ENCODE data around the gene ANKRD66. TPM values are rescaled to one million over a fixed set of nuclear protein-coding genes. Genes with fewer than 3 reads are reported as not detected.

The ANKRD66 gene
- total and polyA plus RNA-seq, 4 donors, result not detected

GRCh38 chr6:46790355-46790874, 43.7 kb downstream of the ANKRD66 start:
- no peak overlapping the region for H3K27ac ChIP-seq (ENCODE audit: low read depth in 1 of 2, low read length in 2 of 2)
- DNase-seq (ENCODE audit: low spot score), result no peak
- TF ChIP-seq JUND (IDR thresholded peaks at IDR 0.05) (no peak), SP1 (IDR thresholded peaks at IDR 0.05) (no peak), EGR1 (IDR thresholded peaks at IDR 0.05; ENCODE audit: low read depth in 2 of 2) (no peak)
- H3K27me3 ChIP-seq (ENCODE audit: control insufficient read depth in 4 of 4, insufficient read depth in 4 of 4, low read length in 3 of 4), result no peaks in the 10 kb centered on the region
- no peaks in the 10 kb centered on the region for H3K9me3 ChIP-seq (ENCODE audit: control insufficient read depth in 4 of 4, low read length in 3 of 4)
- no peaks in the 10 kb centered on the region for H3K4me1 ChIP-seq (ENCODE audit: control insufficient read depth in 4 of 4, insufficient read depth in 4 of 4, low read length in 3 of 4)
- H3K4me3 ChIP-seq (ENCODE audit: low read depth in 1 of 3, low read length in 3 of 3), result no peak overlapping the region
- H3K9ac ChIP-seq (ENCODE audit: low read depth in 1 of 2, low read length in 2 of 2), result no peak overlapping the region
- H3K36me3 ChIP-seq (ENCODE audit: control insufficient read depth in 4 of 4, insufficient read depth in 3 of 4, low read depth in 1 of 4, low read length in 3 of 4), result no peaks in the 10 kb centered on the region

DNA sequence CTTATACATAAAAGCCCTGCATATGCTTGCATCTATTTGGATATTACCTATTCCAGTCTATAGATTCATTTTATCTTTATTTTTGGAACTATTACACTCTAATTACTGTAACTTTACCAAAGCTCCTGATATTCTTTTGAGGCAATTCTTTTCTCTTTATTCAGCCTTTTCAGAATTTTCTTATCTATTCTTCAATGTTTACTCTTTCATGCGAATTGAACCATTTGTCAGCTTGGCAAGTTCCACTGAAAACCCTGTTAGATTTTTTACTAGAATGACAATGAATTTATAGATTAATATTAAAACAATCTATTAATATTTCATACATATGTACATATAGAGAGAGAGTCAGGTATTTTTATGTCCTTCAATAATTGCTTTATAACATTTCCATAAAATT, 45.9 kb downstream of the ANKRD66 start:
- TF ChIP-seq HNF4A (conservative IDR thresholded peaks at IDR 0.05) (no peak), TAF1 (conservative IDR thresholded peaks at IDR 0.05) (no peak), NR2F2 (IDR thresholded peaks at IDR 0.05) (no peak), GABPA (IDR thresholded peaks at IDR 0.05 in 1 of 2, conservative IDR thresholded peaks at IDR 0.05 in 1 of 2) (no peak), YY1 (IDR thresholded peaks at IDR 0.05) (no peak)
- TF ChIP-seq, protein P1, sequence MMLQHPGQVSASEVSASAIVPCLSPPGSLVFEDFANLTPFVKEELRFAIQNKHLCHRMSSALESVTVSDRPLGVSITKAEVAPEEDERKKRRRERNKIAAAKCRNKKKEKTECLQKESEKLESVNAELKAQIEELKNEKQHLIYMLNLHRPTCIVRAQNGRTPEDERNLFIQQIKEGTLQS (IDR thresholded peaks at IDR 0.05), result no peak
- TF ChIP-seq, protein P2, sequence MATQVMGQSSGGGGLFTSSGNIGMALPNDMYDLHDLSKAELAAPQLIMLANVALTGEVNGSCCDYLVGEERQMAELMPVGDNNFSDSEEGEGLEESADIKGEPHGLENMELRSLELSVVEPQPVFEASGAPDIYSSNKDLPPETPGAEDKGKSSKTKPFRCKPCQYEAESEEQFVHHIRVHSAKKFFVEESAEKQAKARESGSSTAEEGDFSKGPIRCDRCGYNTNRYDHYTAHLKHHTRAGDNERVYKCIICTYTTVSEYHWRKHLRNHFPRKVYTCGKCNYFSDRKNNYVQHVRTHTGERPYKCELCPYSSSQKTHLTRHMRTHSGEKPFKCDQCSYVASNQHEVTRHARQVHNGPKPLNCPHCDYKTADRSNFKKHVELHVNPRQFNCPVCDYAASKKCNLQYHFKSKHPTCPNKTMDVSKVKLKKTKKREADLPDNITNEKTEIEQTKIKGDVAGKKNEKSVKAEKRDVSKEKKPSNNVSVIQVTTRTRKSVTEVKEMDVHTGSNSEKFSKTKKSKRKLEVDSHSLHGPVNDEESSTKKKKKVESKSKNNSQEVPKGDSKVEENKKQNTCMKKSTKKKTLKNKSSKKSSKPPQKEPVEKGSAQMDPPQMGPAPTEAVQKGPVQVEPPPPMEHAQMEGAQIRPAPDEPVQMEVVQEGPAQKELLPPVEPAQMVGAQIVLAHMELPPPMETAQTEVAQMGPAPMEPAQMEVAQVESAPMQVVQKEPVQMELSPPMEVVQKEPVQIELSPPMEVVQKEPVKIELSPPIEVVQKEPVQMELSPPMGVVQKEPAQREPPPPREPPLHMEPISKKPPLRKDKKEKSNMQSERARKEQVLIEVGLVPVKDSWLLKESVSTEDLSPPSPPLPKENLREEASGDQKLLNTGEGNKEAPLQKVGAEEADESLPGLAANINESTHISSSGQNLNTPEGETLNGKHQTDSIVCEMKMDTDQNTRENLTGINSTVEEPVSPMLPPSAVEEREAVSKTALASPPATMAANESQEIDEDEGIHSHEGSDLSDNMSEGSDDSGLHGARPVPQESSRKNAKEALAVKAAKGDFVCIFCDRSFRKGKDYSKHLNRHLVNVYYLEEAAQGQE (IDR thresholded peaks at IDR 0.05), result no peak
- no peak overlapping the region for H3K9ac ChIP-seq (ENCODE audit: low read depth in 1 of 2, low read length in 2 of 2)
- no peak for DNase-seq (ENCODE audit: low spot score)
- H3K9me3 ChIP-seq (ENCODE audit: control insufficient read depth in 4 of 4, low read length in 3 of 4), result no peaks in the 10 kb centered on the region
- WGBS, result 8% methylated on average over 1 of the region's 1 CpG
- no peak overlapping the region for H3K27ac ChIP-seq (ENCODE audit: low read depth in 1 of 2, low read length in 2 of 2)
- H3K27me3 ChIP-seq (ENCODE audit: control insufficient read depth in 4 of 4, insufficient read depth in 4 of 4, low read length in 3 of 4), result no peaks in the 10 kb centered on the region
- no peaks in the 10 kb centered on the region for H3K4me1 ChIP-seq (ENCODE audit: control insufficient read depth in 4 of 4, insufficient read depth in 4 of 4, low read length in 3 of 4)
- H3K4me3 ChIP-seq (ENCODE audit: low read depth in 1 of 3, low read length in 3 of 3), result no peak overlapping the region
- no peaks in the 10 kb centered on the region for H3K36me3 ChIP-seq (ENCODE audit: control insufficient read depth in 4 of 4, insufficient read depth in 3 of 4, low read depth in 1 of 4, low read length in 3 of 4)

DNA sequence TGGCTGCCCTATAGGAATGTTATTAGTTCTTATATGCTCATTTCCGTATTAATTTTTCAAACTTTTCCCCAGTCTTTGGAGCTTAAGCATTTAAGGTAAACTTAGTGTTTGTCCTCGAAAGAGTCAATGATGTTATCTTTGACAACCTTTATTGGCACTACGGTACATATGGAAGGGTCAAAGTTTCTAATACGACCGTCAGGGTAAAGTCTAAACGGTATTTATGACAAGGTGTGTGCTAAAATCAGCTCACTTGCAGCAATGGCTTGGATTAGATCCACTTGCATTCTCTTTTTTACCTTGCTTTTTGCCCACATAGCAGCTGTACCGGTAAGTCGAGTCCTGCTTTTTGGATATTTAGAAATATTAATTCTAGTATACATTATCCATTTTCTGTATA, 46.4 kb downstream of the ANKRD66 start, which contains the start of gene MEP1A:
MEP1A (plus strand) TSS at position 252 of the 400 bp plus-strand sequence; CDS start at position 262, 10 bp downstream.
- no peaks in the 10 kb centered on the region for H3K9me3 ChIP-seq (ENCODE audit: control insufficient read depth in 4 of 4, low read length in 3 of 4)
- H3K27me3 ChIP-seq (ENCODE audit: control insufficient read depth in 4 of 4, insufficient read depth in 4 of 4, low read length in 3 of 4), result no peaks in the 10 kb centered on the region
- H3K36me3 ChIP-seq (ENCODE audit: control insufficient read depth in 4 of 4, insufficient read depth in 3 of 4, low read depth in 1 of 4, low read length in 3 of 4), result no peaks in the 10 kb centered on the region
- H3K9ac ChIP-seq (ENCODE audit: low read depth in 1 of 2, low read length in 2 of 2), result no peak within 1 kb of the TSS
- TF ChIP-seq HNF4A (conservative IDR thresholded peaks at IDR 0.05), result peak; percentile 10 to 59
- TF ChIP-seq, protein P2 (IDR thresholded peaks at IDR 0.05), result no peak
- H3K4me1 ChIP-seq (ENCODE audit: control insufficient read depth in 4 of 4, insufficient read depth in 4 of 4, low read length in 3 of 4), result no peaks in the 10 kb centered on the region
- DNase-seq (ENCODE audit: low spot score), result no peak
- H3K4me3 ChIP-seq (ENCODE audit: low read depth in 1 of 3, low read length in 3 of 3), result no peak within 1 kb of the TSS
- H3K27ac ChIP-seq (ENCODE audit: low read depth in 1 of 2, low read length in 2 of 2), result no peak within 1 kb of the TSS
- 39% methylated on average over 8 of the region's 8 CpGs for WGBS
